Kidney (tissue), 14 donors: ENCODE data around the gene BNIP3. TPM values are rescaled to one million over a fixed set of nuclear protein-coding genes. Genes with fewer than 3 reads are reported as not detected.

Experiments
- DNase-seq, 5 donors: peaks; one replicate each; pipeline ENCODE4 v3.0.0-alpha.2; 2013 to 2020
- FAIRE-seq: peaks from 2 replicates; lab custom pipeline; 2012; peaks lifted over from hg19 to GRCh38; lab: Jason Lieb, UNC
- H3K27ac ChIP-seq, 2 donors: one replicate each; pipeline ENCODE4 v1.7.0; 2013; ENCODE audit warnings: low read depth in 2 of 2, low read length in 2 of 2, inconsistent platforms in 1 of 2
- H3K27me3 ChIP-seq: one replicate; pipeline ENCODE4 v1.7.1; 2013; ENCODE audit warnings: low read length, inconsistent platforms; ENCODE audit not compliant: control insufficient read depth, insufficient read depth
- H3K36me3 ChIP-seq, 3 donors: one replicate each; pipeline versions ENCODE4 v1.7.0 to v1.7.1; 2013; ENCODE audit warnings: low read length in 3 of 3, control low read depth in 1 of 3, inconsistent platforms in 1 of 3; ENCODE audit not compliant: insufficient read depth in 3 of 3, control insufficient read depth in 2 of 3
- H3K4me1 ChIP-seq, 3 donors: one replicate each; pipeline versions ENCODE4 v1.7.0 to v1.7.1; 2013; ENCODE audit warnings: low read length in 3 of 3, inconsistent platforms in 1 of 3, low read depth in 1 of 3; ENCODE audit not compliant: control insufficient read depth in 2 of 3, insufficient read depth in 2 of 3
- H3K4me3 ChIP-seq, 3 donors: one replicate each; pipeline versions ENCODE4 v1.7.0 to v1.8.1; 2013; ENCODE audit warnings: low read length in 3 of 3, control low read depth in 1 of 3, inconsistent platforms in 1 of 3
- H3K9ac ChIP-seq, 3 donors: one replicate each; pipeline versions ENCODE4 v1.7.0 to v1.7.1; 2013; ENCODE audit warnings: low read length in 3 of 3, control low read depth in 1 of 3, inconsistent platforms in 1 of 3
- H3K9me3 ChIP-seq, 3 donors: one replicate each; pipeline versions ENCODE4 v1.7.0 to v1.7.1; 2013; ENCODE audit warnings: low read length in 3 of 3, control low read depth in 1 of 3, inconsistent platforms in 1 of 3; ENCODE audit not compliant: control insufficient read depth in 2 of 3, insufficient read depth in 1 of 3
- intact Hi-C: fragments of 100-400 bp; cut with DNase I; formaldehyde crosslinking; loops from one replicate; pipeline ENCODE4 v1.11.1; 2022
- polyA plus RNA-seq: library from polyadenylated mRNA; stranded (reverse); fragments of 350-450 nt; fragmentation: Illumina TruSeq; extraction: RNeasy Lipid Tissue Mini Kit (QIAGEN cat#74804); gene quantifications from one replicate; pipeline ENCODE4 v1.2.3, GENCODE V29; 2014; ENCODE audit warnings: low read depth, low replicate concordance; ENCODE audit not compliant: insufficient read depth
- total RNA-seq: library from RNA; stranded (reverse); fragmentation: NEBNext Ultra II Directional; extraction: Animal tissue kit (Norgen Biotek cat#: 25700); gene quantifications from one replicate; pipeline ENCODE4 v1.2.1, GENCODE V29; 2021
- TF ChIP-seq, protein P1 (sequence below): IDR thresholded peaks from 3 replicates; pipeline ENCODE4 v1.5.1; 2012; ENCODE audit warnings: mild to moderate bottlenecking, moderate library complexity, borderline replicate concordance; ENCODE audit not compliant: insufficient read depth; ENCODE audit errors: extremely low read depth
- donor health status: control.
- donor health status: control.
- donor health status: control.
- donor health status: control.
- donor health status: control.
- donor health status: DM: yes; HTN: yes; CAD: no.
- donor health status: Normal renal cell carcinoma (clear cell type).

Gene BNIP3
- total and polyA plus RNA-seq, 2 donors from 2014 or later = 49.6 to 75.4 TPM

DNA sequence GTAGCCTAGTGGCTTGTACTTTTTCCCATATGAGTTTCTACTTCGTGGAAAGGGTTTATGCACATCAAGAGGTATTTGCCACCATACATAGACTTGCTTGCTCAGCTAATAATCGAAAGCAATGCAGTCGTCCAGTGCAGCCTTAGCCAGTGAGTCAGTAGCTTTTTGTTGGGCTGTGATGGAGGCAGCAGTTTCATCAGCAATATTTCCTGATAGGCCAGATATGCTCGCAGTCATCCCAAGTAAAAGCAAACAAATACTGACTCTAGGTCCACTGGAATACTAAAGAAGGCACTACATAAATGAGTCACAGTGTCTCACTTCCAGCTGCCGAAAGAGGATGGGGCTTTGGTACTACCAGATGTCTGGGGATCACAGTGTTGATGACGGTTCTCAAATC lies 2.1 kb upstream of the BNIP3 start:
- DNase-seq (no peak), FAIRE-seq (no peak)
- Histone ChIP-seq H3K9ac (no peak overlapping the region), H3K4me3 (no peak overlapping the region), H3K27me3 (no peaks in the 10 kb centered on the region), H3K4me1 (peaks cover 0 to 7% (median 3%) of the 10 kb centered on the region in 3 donors), H3K27ac (no peak overlapping the region), H3K9me3 (no peaks in the 10 kb centered on the region), H3K36me3 (no peaks in the 10 kb centered on the region)
- intact Hi-C loops = no loop called here
- TF ChIP-seq, protein P1, sequence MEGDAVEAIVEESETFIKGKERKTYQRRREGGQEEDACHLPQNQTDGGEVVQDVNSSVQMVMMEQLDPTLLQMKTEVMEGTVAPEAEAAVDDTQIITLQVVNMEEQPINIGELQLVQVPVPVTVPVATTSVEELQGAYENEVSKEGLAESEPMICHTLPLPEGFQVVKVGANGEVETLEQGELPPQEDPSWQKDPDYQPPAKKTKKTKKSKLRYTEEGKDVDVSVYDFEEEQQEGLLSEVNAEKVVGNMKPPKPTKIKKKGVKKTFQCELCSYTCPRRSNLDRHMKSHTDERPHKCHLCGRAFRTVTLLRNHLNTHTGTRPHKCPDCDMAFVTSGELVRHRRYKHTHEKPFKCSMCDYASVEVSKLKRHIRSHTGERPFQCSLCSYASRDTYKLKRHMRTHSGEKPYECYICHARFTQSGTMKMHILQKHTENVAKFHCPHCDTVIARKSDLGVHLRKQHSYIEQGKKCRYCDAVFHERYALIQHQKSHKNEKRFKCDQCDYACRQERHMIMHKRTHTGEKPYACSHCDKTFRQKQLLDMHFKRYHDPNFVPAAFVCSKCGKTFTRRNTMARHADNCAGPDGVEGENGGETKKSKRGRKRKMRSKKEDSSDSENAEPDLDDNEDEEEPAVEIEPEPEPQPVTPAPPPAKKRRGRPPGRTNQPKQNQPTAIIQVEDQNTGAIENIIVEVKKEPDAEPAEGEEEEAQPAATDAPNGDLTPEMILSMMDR = no peak

DNA sequence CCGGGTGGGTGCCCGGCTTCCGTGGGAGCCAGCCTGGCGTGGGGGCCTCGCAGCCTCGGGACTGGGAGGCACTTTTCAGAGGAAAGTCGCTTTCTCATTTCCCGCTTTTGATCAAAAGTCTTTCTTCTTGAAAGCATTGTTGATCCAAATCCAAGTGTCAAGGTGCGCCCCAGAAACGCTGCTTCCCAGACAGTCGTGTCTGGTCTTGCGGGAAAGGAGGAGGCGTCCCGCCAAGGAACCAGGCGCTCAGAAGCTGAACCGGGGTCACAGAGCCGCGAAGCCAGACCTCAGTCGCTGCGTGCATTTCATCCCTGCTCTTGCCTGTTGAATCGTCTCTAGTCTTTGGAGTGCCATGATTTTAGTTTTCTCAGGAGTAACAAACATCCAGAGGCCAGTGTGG lies 1.1 kb upstream of the BNIP3 start:
- Histone ChIP-seq H3K4me3 (peak overlapping the region in 1 of 3 donors; percentile 47), H3K9ac (peak overlapping the region in 1 of 3 donors; percentile 19), H3K27ac (no peak overlapping the region), H3K4me1 (peaks cover 0 to 13% (median 5%) of the 10 kb centered on the region in 3 donors), H3K9me3 (no peaks in the 10 kb centered on the region), H3K36me3 (no peaks in the 10 kb centered on the region), H3K27me3 (no peaks in the 10 kb centered on the region)
- intact Hi-C loops = no loop called here
- TF ChIP-seq, protein P1 = no peak
- DNase-seq (no peak), FAIRE-seq (no peak)

DNA sequence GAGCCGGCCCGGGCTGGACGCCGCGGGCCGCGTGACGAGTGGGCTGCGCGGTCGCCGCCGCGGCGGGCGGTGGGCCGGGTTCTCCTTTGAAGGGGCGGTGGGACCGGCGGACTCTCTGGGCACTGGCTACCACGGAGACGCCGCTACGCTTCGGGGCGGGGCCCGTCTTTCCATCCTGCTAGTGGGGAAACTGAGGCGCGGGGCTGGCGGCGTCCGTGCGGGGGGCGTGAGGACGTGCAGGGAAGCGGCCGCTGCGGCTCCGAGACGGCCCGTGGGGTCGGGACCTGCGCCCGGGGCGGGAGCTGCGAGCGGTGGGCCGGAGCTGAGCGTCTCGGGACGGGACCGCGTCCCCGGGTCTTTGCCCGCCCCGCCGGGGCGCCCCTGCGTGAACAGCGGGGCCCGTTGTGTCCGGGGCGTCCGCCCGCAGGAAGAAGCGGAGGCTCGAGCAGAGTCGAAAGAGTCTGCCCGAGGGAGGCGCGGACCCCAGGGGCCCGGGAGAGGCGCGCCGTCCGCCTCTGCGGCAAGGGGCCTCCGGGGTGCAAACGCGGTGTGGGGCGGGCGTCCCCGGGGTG lies 548 bp upstream of the BNIP3 start:
- H3K9me3 ChIP-seq = no peaks in the 10 kb centered on the region
- H3K27me3 ChIP-seq = no peaks in the 10 kb centered on the region
- H3K4me1 ChIP-seq = peaks cover 4 to 15% (median 9%) of the 10 kb centered on the region in 3 donors
- no peaks in the 10 kb centered on the region for H3K36me3 ChIP-seq
- no peak for FAIRE-seq
- H3K9ac ChIP-seq = peak overlapping the region in 1 of 3 donors; percentile 38
- TF ChIP-seq, protein P1 = no peak
- no peak overlapping the region for H3K27ac ChIP-seq
- intact Hi-C loops = no loop called here
- peak overlapping the region in 1 of 3 donors; percentile 47 for H3K4me3 ChIP-seq
- peak in 1 of 5 donors; percentile 42 for DNase-seq
